ENCODE measurements around the gene CDK13. TPM values are rescaled to one million over a fixed set of nuclear protein-coding genes. Genes with fewer than 3 reads are reported as not detected.
A peak's percentile ranks its signal among the peaks of the same experiment; 100 is the strongest.

CDK13 gene
- polyA plus RNA-seq, 10 donors, result 26.3 to 51.3 (median 35.8) TPM

DNA sequence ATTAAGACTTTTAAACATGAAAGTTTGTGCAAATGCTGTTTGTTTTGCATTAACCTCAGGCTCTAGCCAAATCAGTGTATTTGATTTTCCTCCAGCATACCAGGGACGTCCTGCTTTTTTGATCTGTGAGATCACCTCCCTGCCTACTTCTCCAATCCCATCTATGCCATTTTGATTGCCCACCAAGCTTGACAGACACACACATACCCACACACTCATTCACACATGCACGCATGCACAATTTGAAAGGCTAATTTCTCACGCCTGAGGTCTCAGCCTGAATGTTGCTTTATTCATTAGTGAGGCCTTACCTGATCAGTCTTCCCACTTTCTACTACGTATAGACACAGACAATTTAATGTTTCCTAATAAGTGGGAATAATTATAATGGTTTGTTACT, 53.5 kb downstream of the CDK13 start:
- no peak for DNase-seq

- peak; percentile 29 to 35 (median 29) for DNase-seq
These were observed 58.3 kb downstream of the CDK13 start for GRCh38 chr7:40008223-40008815.

GRCh38 chr7:40009301-40009700, 59.2 kb downstream of the CDK13 start:
- DNase-seq, result no peak

- no peak for DNase-seq
These were observed 64.3 kb downstream of the CDK13 start for GRCh38 chr7:40014376-40014775.

DNA sequence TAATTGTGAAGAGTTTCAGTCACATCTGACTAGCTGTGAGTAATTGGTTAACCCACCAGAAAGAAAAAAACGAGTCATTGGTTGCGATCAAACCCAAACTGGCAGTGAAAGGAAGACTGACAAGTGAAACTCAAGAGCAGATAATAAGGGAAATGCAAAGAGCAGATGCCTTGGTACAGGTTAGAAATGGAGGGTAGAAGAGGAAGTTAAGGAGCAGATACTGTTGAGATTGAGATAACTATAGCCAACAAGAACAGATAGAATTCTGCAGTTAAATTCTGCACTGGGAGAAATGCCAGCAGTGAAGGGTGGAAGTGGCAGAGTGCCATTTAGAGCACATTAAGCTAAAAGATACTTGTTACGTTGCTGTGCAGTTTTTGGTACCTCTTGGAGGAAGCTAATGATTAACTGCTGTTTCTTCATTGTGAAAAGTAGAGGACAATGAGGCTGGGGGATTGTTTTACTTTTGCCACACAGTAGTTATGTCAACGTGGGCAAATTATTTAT, 65.8 kb downstream of the CDK13 start:
- peak in 2 of 3 donors; percentile 35 to 49 for DNase-seq

DNA sequence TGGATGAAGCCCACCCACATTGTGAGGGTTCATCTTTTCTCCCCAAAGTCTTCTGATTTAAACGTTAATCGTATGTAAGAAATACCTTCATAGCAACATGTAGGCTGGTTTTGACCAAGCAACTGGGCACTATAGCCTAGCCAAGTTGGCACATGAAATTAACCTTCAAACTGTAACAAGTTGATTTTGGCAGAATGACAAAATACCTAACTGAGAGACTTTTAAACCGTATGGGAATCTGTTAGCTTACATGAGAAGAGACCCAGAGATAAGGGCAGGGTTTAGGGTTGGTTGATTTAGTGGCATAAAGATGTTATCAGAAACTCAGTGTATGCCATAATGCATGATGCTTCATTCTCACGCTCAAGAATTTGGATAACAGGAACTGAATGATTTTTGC, 69.5 kb downstream of the CDK13 start:
- DNase-seq, result no peak

GRCh38 chr7:40024048-40024447, 74.0 kb downstream of the CDK13 start:
- DNase-seq, result no peak

- DNase-seq, result no peak
These were observed 74.8 kb downstream of the CDK13 start for GRCh38 chr7:40024841-40025240.

- no peak for DNase-seq
These were observed 77.5 kb downstream of the CDK13 start for GRCh38 chr7:40027545-40027944.

- DNase-seq, result no peak
These were observed 83.8 kb downstream of the CDK13 start for GRCh38 chr7:40033826-40034225.

- no peak for DNase-seq
These were observed 91.4 kb downstream of the CDK13 start for GRCh38 chr7:40041456-40041855.

DNA sequence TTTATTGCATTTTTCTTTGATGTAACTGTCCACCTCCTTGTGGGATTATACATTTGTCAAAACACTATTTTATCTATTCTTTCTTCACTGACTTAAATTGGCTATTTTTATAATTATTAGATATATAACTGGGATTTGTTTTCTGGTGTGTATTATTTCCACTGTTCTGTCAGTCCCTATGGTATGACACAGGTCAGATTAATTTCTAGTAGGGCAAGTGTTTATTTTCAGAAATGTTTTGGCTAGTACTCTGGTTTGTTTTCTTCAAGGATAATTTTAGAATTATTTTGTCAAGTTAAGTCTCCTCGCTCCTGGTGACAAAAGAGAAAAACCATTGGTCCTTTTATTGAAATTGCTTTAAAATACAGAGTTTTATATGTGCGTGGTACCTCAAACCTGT, 93.1 kb downstream of the CDK13 start:
- DNase-seq, result no peak

- no peak for DNase-seq
These were observed 97.6 kb downstream of the CDK13 start for GRCh38 chr7:40047661-40048060.

- DNase-seq, result peak in 2 of 3 donors; percentile 13 to 17
These were observed 107.2 kb downstream of the CDK13 start for GRCh38 chr7:40057292-40057691.

- no peak for DNase-seq
These were observed 108.0 kb downstream of the CDK13 start for GRCh38 chr7:40058026-40058425.

- DNase-seq, result no peak
These were observed 108.6 kb downstream of the CDK13 start for GRCh38 chr7:40058636-40059035.

GRCh38 chr7:40059057-40059456, 109.0 kb downstream of the CDK13 start:
- no peak for DNase-seq

DNA sequence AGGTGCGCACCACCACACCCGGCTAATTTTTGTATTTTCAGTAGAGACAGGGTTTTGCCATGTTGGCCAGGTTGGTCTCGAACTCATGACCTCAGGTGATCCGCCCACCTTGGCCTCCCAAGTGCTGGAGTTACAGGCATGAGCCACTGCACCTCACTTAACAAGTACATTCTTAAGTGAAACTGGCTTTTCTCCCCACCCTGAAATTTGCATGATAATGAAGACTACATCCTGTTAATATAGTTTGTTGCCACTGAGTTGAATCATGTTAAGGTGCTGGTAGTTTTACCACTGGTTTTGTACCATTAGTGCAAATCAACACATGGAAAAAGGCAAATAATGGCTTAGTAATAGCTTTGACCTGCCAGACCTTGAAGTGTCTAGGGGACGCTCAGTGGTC, 122.2 kb downstream of the CDK13 start:
- no peak for DNase-seq

DNA sequence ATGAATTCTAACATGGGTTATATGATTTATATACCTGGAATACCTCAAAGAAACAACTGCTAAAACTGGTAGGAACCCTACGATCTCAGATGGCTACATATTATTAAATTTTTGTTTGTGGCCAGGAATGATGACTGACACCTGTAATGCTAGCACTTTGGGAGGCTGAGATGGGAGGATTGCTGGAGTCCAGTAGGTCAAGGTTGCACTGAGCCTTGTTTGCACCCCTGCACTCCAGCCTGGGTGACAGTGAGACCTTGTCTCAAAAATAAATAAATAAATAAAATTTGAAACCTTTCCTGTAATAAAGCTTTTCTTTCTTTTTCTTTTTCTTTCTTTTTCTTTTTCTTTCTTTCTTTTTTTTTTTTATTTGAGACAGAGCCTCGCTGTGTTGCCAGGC, 123.2 kb downstream of the CDK13 start:
- no peak for DNase-seq

DNA sequence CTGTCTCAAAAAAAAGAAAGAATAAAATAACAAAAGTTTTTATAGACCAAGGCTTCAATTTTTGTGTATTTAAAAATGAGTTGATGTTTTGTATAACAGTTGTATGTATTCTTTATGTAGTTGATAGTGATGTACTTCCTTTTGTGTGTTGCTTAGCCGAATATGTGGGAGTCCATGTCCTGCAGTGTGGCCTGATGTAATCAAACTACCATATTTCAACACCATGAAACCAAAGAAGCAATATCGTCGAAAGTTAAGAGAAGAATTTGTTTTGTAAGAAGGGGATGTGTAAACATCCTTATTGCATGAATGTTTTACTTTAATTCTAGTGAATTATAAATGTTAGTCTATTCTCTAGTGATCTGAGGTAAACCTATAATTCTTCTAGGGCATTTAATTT, 127.8 kb downstream of the CDK13 start:
- DNase-seq, result no peak

DNA sequence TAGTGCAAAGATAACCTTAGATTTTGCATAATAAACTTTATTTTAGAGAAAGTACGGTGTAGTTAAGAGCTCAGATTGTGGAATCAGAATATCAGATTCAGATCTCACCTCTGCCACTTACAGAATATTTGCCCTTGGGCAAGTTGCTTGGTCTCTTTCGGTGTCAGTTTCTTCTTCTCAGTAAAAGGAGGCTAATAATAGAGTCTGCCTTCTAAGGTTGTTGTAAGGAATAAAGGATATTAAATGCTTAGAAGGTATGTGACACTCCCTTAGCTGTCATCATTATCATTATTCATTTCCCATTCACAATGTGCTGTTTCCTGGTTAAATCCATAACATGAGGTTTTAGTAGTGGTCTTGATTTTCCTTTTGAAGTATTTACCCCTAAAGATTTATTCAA, 142.1 kb downstream of the CDK13 start:
- no peak for DNase-seq

- DNase-seq, result no peak
These were observed 143.7 kb downstream of the CDK13 start for GRCh38 chr7:40093631-40094350.

GRCh38 chr7:40095230-40095629, 145.2 kb downstream of the CDK13 start:
- no peak for DNase-seq
